ENCODE data around the gene FBXW4. TPM values are rescaled to one million over a fixed set of nuclear protein-coding genes. Genes with fewer than 3 reads are reported as not detected.

The FBXW4 gene
- polyA plus RNA-seq, 4 donors, result 27.1 to 49.1 (median 35.4) TPM

DNA sequence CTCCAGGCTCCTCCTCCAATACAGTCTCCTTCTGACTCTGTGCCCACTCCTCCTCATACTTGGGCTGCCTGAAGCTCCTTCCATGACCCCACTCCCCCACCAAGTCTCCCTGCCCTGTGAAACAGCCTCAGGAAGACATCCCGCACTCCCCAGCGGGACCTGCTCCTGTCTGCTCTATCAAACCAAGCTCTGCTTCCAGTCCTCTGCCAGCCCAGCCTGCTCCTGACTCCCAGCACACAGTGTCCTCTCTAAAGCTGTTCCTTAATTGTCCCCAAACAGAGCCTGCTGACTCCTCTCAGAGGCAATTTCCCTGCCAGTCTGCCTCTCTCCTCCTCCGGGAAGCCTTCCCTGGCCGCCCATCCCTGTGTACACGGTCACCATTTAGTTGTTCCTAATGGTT, 116.8 kb downstream of the FBXW4 start:
- Histone ChIP-seq H3K27me3 (ENCODE audit: control insufficient read depth in 3 of 3, insufficient read depth in 3 of 3, low read length in 3 of 3) (no peaks in the 10 kb centered on the region), H3K36me3 (ENCODE audit: control insufficient read depth in 3 of 3, insufficient read depth in 2 of 3, low read depth in 1 of 3, low read length in 3 of 3) (peaks cover 4 to 78% (median 11%) of the 10 kb centered on the region in 3 donors), H3K27ac (ENCODE audit: low read depth in 1 of 3, low read length in 2 of 3) (no peak overlapping the region), H3K4me3 (ENCODE audit: low read depth in 1 of 3, low read length in 3 of 3) (no peak overlapping the region), H3K4me1 (ENCODE audit: control insufficient read depth in 3 of 3, insufficient read depth in 2 of 3, low read depth in 1 of 3, low read length in 2 of 3) (no peaks in the 10 kb centered on the region), H3K9me3 (ENCODE audit: control insufficient read depth in 2 of 2, insufficient read depth in 1 of 2, low read depth in 1 of 2, low read length in 1 of 2) (peaks cover 0 to 2% of the 10 kb centered on the region in 2 donors)
- 84 to 91% (median 85%) methylated on average over 5 of the region's 5 CpGs for WGBS, 3 donors
- FAIRE-seq, result no peak
- DNase-seq, result no peak

DNA sequence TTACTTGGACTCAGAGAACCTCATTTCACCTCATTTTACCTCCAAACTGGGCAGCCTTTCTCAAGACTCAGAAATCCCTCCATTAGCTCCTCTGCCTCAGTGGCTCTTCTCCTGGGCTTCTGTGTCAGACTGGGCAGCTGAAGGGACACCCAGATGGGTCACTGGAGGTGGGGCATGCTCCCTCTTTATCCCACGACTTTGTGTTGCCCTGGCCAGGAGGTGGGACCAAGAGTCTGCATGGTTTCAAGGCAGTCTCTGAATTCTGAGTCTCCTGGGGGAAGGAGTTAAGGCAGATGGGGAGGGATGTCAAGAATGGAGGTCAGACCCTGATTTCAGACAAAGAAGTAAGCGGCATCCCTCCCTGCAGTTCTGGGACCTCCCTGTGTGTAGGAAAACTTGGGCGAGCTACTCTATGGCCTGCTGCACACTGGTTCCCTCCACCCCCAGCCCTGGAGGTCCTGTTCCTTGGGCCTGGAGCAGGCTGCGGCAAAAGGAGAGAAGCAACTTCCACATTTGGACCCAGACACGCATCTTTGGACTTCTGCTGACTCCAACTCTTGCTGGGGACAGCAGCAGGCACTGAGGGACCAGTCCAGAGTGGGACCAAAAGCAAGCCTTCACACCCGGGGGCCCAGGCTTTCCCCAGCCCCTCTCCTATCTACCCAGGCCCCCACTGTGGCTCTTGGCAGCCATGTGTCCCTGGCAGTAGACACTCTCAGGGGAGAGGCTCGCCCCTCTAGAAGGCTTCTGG, 117.7 kb downstream of the FBXW4 start:
- H3K36me3 ChIP-seq (ENCODE audit: control insufficient read depth in 3 of 3, insufficient read depth in 2 of 3, low read depth in 1 of 3, low read length in 3 of 3), result peaks cover 0 to 72% (median 11%) of the 10 kb centered on the region in 3 donors
- FAIRE-seq, result no peak
- no peak overlapping the region for H3K27ac ChIP-seq (ENCODE audit: low read depth in 1 of 3, low read length in 2 of 3)
- H3K4me3 ChIP-seq (ENCODE audit: low read depth in 1 of 3, low read length in 3 of 3), result no peak overlapping the region
- 89 to 91% (median 90%) methylated on average over 7 of the region's 7 CpGs for WGBS, 3 donors
- no peaks in the 10 kb centered on the region for H3K27me3 ChIP-seq (ENCODE audit: control insufficient read depth in 3 of 3, insufficient read depth in 3 of 3, low read length in 3 of 3)
- no peaks in the 10 kb centered on the region for H3K4me1 ChIP-seq (ENCODE audit: control insufficient read depth in 3 of 3, insufficient read depth in 2 of 3, low read depth in 1 of 3, low read length in 2 of 3)
- peaks cover 0 to 9% of the 10 kb centered on the region in 2 donors for H3K9me3 ChIP-seq (ENCODE audit: control insufficient read depth in 2 of 2, insufficient read depth in 1 of 2, low read depth in 1 of 2, low read length in 1 of 2)
- DNase-seq, result no peak

- DNase-seq, result no peak
- WGBS, 3 donors, result 85 to 92% (median 88%) methylated on average over 7 of the region's 7 CpGs
Observed at GRCh38 chr10:101576211-101576863, 118.6 kb downstream of the FBXW4 start.

DNA sequence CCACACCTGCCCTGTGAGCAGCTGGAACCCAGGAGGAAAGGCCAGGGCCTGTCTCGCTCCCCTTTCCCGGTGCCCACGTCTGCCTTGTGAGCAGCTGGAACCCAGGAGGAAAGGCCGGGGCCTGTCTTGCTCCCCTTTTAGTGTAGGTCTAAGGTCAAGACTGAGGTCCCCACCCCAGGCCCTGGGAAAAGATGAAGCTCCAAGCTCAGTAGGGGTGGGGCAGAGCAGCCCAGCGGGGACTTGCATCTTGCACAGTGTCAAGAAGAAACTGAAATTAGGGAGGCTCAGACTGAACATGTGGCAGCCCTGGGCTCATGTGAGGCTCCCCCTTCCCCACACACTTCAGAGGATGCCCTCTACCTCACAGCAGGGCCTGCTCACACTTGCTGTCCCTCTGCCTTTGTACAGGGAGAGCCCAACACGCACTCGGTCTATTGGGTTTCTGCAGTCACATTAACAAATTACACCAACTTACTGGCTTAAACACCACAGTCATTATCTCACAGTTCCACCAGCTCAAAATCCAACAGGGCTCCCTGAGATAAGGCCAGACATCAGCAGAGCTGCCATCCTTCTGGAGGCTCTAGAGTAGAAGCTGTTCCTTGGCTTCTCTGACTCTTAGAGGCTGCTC, 119.3 kb downstream of the FBXW4 start:
- H3K4me3 ChIP-seq (ENCODE audit: low read depth in 1 of 3, low read length in 3 of 3), result no peak overlapping the region
- H3K36me3 ChIP-seq (ENCODE audit: control insufficient read depth in 3 of 3, insufficient read depth in 2 of 3, low read depth in 1 of 3, low read length in 3 of 3), result peaks cover 0 to 59% (median 11%) of the 10 kb centered on the region in 3 donors
- DNase-seq, result no peak
- H3K4me1 ChIP-seq (ENCODE audit: control insufficient read depth in 3 of 3, insufficient read depth in 2 of 3, low read depth in 1 of 3, low read length in 2 of 3), result peaks cover 0 to 5% (median 0%) of the 10 kb centered on the region in 3 donors
- peaks cover 0 to 9% of the 10 kb centered on the region in 2 donors for H3K9me3 ChIP-seq (ENCODE audit: control insufficient read depth in 2 of 2, insufficient read depth in 1 of 2, low read depth in 1 of 2, low read length in 1 of 2)
- no peak overlapping the region for H3K27ac ChIP-seq (ENCODE audit: low read depth in 1 of 3, low read length in 2 of 3)
- 82 to 92% (median 88%) methylated on average over 6 to 7 of the region's 7 CpGs for WGBS, 3 donors
- no peak for FAIRE-seq
- H3K27me3 ChIP-seq (ENCODE audit: control insufficient read depth in 3 of 3, insufficient read depth in 3 of 3, low read length in 3 of 3), result peaks cover 0 to 4% (median 0%) of the 10 kb centered on the region in 3 donors

More at GRCh38 chr10:101576211-101576863, 118.6 kb downstream of the FBXW4 start:
- H3K36me3 ChIP-seq (ENCODE audit: control insufficient read depth in 3 of 3, insufficient read depth in 2 of 3, low read depth in 1 of 3, low read length in 3 of 3), result peaks cover 0 to 66% (median 11%) of the 10 kb centered on the region in 3 donors
- no peak overlapping the region for H3K4me3 ChIP-seq (ENCODE audit: low read depth in 1 of 3, low read length in 3 of 3)
- H3K27ac ChIP-seq (ENCODE audit: low read depth in 1 of 3, low read length in 2 of 3), result no peak overlapping the region
- peaks cover 0 to 9% of the 10 kb centered on the region in 2 donors for H3K9me3 ChIP-seq (ENCODE audit: control insufficient read depth in 2 of 2, insufficient read depth in 1 of 2, low read depth in 1 of 2, low read length in 1 of 2)
- no peaks in the 10 kb centered on the region for H3K4me1 ChIP-seq (ENCODE audit: control insufficient read depth in 3 of 3, insufficient read depth in 2 of 3, low read depth in 1 of 3, low read length in 2 of 3)
- no peak for FAIRE-seq
- no peaks in the 10 kb centered on the region for H3K27me3 ChIP-seq (ENCODE audit: control insufficient read depth in 3 of 3, insufficient read depth in 3 of 3, low read length in 3 of 3)

GRCh38 chr10:101575091-101575490, 119.9 kb downstream of the FBXW4 start:
- no peak overlapping the region for H3K27ac ChIP-seq (ENCODE audit: low read depth in 1 of 3, low read length in 2 of 3)
- no peak for DNase-seq
- peaks cover 0 to 53% (median 9%) of the 10 kb centered on the region in 3 donors for H3K36me3 ChIP-seq (ENCODE audit: control insufficient read depth in 3 of 3, insufficient read depth in 2 of 3, low read depth in 1 of 3, low read length in 3 of 3)
- no peak overlapping the region for H3K4me3 ChIP-seq (ENCODE audit: low read depth in 1 of 3, low read length in 3 of 3)
- H3K27me3 ChIP-seq (ENCODE audit: control insufficient read depth in 3 of 3, insufficient read depth in 3 of 3, low read length in 3 of 3), result peaks cover 0 to 8% (median 0%) of the 10 kb centered on the region in 3 donors
- H3K9me3 ChIP-seq (ENCODE audit: control insufficient read depth in 2 of 2, insufficient read depth in 1 of 2, low read depth in 1 of 2, low read length in 1 of 2), result peaks cover 0 to 9% of the 10 kb centered on the region in 2 donors
- 76 to 88% (median 85%) methylated on average over 3 of the region's 3 CpGs for WGBS, 3 donors
- no peak for FAIRE-seq
- peaks cover 0 to 9% (median 0%) of the 10 kb centered on the region in 3 donors for H3K4me1 ChIP-seq (ENCODE audit: control insufficient read depth in 3 of 3, insufficient read depth in 2 of 3, low read depth in 1 of 3, low read length in 2 of 3)

DNA sequence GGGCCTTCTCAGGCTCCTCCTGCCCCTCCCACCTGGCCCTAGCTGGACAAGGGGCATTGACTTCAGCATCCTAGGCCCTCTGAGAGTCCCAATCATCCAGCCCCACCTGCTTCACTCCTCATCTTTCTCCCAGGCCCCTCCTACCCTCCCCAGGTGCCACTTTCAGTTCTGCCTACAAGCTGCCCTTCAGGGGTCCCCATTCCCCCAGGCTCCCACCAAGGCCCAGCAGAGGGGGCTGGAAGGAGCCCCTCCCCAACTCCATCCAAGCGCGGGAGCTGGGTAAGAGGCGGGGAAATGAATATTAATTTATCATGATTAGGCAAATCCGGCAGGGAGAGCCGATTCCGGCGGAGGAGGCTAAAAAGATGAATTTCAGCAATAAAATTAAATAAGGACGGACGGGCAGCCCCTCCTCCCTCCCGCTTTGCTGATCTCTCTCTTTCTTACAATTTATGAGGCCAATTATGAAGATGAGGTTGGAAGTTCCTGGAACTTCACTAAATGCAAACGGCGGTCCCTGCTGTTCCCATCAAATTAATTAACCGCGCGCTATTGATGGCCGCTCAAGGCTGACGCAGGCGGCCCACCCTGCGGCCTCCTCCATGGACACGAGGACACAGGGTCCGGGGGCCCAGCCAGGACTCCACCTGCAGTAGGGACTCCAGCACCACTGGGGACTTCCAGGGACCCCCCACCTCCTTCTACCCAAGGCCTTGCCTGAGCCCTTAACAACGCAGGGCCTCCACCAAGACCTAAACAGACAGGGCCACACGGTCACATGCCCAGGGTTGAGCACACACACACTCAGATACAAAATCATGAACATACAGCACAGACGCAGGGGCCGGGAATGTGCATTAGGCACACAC, 120.9 kb downstream of the FBXW4 start:
- DNase-seq (no peak), FAIRE-seq (no peak)
- H3K27ac ChIP-seq (ENCODE audit: low read depth in 1 of 3, low read length in 2 of 3), result no peak overlapping the region
- peaks cover 0 to 44% (median under 1%) of the 10 kb centered on the region in 3 donors for H3K36me3 ChIP-seq (ENCODE audit: control insufficient read depth in 3 of 3, insufficient read depth in 2 of 3, low read depth in 1 of 3, low read length in 3 of 3)
- H3K4me3 ChIP-seq (ENCODE audit: low read depth in 1 of 3, low read length in 3 of 3), result no peak overlapping the region
- 89 to 94% (median 93%) methylated on average over 25 of the region's 25 CpGs for WGBS, 3 donors
- peaks cover 0 to 17% (median 3%) of the 10 kb centered on the region in 3 donors for H3K27me3 ChIP-seq (ENCODE audit: control insufficient read depth in 3 of 3, insufficient read depth in 3 of 3, low read length in 3 of 3)
- peaks cover 0 to 9% of the 10 kb centered on the region in 2 donors for H3K9me3 ChIP-seq (ENCODE audit: control insufficient read depth in 2 of 2, insufficient read depth in 1 of 2, low read depth in 1 of 2, low read length in 1 of 2)
- peaks cover 0 to 16% (median 3%) of the 10 kb centered on the region in 3 donors for H3K4me1 ChIP-seq (ENCODE audit: control insufficient read depth in 3 of 3, insufficient read depth in 2 of 3, low read depth in 1 of 3, low read length in 2 of 3)

DNA sequence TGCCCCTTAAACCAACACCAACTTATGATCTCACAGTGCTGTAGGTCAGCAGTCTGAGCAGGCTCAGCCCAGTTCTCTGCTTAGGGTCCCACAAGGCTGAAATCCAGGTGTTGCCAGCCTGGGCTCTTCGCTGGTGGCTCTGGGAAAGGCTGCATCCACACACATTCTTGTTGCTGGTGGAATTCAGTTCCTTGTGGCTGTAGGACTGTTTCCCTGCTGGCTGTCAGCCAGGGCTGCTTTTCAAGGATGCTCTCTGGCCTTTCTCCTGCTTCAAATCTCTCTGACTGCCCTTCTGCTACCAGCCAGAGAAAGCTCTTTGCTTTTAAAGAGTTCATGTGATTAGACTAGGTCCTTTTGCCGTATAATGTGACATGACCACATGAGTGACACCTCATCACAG, 122.2 kb downstream of the FBXW4 start:
- DNase-seq (no peak), FAIRE-seq (no peak)
- Histone ChIP-seq H3K36me3 (ENCODE audit: control insufficient read depth in 3 of 3, insufficient read depth in 2 of 3, low read depth in 1 of 3, low read length in 3 of 3) (peaks cover 0 to 30% (median 0%) of the 10 kb centered on the region in 3 donors), H3K27me3 (ENCODE audit: control insufficient read depth in 3 of 3, insufficient read depth in 3 of 3, low read length in 3 of 3) (peaks cover 0 to 31% (median 3%) of the 10 kb centered on the region in 3 donors), H3K4me1 (ENCODE audit: control insufficient read depth in 3 of 3, insufficient read depth in 2 of 3, low read depth in 1 of 3, low read length in 2 of 3) (peaks cover 0 to 16% (median 3%) of the 10 kb centered on the region in 3 donors), H3K4me3 (ENCODE audit: low read depth in 1 of 3, low read length in 3 of 3) (no peak overlapping the region), H3K27ac (ENCODE audit: low read depth in 1 of 3, low read length in 2 of 3) (no peak overlapping the region), H3K9me3 (ENCODE audit: control insufficient read depth in 2 of 2, insufficient read depth in 1 of 2, low read depth in 1 of 2, low read length in 1 of 2) (peaks cover 0 to 9% of the 10 kb centered on the region in 2 donors)
- WGBS, 3 donors, result 83 to 95% (median 85%) methylated on average over 2 of the region's 2 CpGs
